ENCODE data around the gene MAST4.
"Not testable (repeated sequence)": the region's sequence is repeated elsewhere in the genome, so short reads cannot be mapped to it uniquely, and the experiment has no call there.

The MAST4 gene

DNA sequence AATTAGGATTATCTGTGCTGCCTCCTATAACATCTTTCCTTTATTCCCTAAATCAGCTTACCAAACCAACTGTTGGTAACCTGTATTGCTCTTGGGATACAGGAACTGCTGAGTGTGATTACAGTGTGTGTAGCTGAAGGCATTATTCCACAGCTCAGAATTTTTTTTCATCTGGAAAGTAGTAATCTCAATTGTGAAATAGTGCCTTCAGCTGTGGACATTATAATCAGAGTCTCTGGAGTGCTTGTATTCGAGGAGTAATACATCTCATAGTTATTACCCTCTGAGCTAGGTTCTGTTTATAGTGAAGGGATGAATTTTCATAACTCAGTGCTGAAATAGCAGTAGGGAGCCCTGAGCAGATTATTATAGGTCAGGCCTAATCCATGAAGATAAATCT, 199.5 kb downstream of the MAST4 start:
- FAIRE-seq (no peak), DNase-seq (ENCODE audit: extremely low spot score, insufficient read length, low read depth) (no peak)

GRCh38 chr5:66796305-66797292, 200.4 kb downstream of the MAST4 start:
- FAIRE-seq (no peak), DNase-seq (ENCODE audit: extremely low spot score, insufficient read length, low read depth) (no peak)

DNA sequence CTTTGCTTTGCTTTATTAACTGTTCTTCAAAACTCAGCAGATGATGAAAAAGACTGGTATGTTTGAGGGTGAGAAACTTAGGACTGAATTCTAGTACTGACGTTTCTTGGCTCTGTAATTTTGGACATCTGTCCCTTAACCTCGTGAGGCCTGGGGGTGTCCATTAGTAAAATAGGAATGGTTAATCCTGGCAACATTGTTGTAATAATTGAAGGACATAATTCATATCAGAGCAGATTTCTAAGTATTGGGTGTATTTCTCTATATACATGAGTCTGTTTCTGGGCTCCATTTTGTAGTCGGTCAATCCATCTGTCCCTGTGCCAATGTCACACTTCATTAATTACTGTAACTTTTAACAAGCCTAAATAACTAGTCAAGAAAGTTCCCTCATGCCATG, 206.7 kb downstream of the MAST4 start:
- no peak for FAIRE-seq

DNA sequence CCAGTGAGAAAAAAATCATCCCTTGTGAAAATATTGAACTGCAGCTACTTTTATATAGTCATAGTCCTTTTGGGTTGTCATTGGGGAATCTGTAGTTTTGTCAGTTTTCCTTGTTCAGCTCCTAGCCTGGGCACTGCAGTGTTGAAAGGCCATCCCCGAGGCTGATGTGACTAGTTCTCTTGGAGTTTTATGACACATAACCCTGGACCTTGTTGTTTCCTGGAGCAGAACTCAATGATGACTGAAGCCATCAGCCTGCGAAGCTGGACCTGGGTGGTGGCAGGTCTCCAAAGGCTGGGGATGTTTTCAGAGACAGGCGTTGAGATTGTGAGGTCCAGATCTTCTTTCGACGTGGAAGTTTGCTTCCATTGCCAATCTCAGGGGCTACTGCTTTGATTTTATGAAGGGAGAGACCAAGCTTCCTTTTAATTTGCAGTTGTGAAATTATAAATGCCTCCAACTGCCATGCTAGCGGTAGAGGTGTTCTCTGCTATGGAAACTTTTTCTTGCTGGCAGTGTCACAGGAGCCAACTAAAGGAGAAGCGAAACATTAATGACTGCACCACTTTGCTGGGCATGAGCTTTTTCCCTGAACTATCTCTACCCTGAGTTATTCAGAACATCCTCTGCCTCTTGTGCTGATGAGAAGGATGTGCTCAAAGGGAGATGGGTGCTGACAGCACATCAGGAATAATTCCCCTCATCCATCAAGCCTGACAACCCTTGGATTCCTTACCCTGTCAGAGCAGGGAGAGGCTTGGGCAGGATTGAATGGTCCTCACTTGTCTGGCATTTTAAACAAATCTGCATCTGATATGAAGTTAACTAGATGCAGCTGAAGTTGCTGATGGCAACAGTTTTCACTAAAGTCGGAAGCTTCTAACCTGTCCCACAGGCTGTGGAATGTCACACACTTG, 209.6 kb downstream of the MAST4 start:
- FAIRE-seq (no peak), DNase-seq (ENCODE audit: extremely low spot score, insufficient read length, low read depth) (no peak)

More for the DNA sequence above, 206.7 kb downstream of the MAST4 start:
- no peak for DNase-seq (ENCODE audit: extremely low spot score, insufficient read length, low read depth)

DNA sequence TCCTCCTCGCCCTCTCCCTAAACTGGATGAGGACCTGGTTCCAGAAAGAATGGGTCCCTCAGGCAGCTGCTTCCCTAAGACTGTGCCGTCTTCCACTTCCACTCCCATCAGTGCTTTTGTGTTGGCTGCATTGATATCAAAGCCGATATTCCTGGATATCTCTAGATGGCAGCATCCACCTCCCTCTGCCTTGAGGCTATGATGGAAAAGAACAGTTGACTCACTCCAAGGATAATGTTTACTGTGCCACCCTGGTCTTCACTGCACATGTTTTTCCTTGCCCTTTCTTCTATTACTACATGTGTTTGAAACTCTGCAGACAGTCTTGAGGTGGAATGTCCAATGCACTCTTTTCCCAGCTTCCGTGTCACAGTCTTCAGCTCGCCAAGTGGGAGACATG, 211.6 kb downstream of the MAST4 start:
- FAIRE-seq (no peak), DNase-seq (ENCODE audit: extremely low spot score, insufficient read length, low read depth) (no peak)

- no peak for DNase-seq (ENCODE audit: extremely low spot score, insufficient read length, low read depth)
- no peak for FAIRE-seq
Observed at GRCh38 chr5:66808663-66809062, 212.5 kb downstream of the MAST4 start.

DNA sequence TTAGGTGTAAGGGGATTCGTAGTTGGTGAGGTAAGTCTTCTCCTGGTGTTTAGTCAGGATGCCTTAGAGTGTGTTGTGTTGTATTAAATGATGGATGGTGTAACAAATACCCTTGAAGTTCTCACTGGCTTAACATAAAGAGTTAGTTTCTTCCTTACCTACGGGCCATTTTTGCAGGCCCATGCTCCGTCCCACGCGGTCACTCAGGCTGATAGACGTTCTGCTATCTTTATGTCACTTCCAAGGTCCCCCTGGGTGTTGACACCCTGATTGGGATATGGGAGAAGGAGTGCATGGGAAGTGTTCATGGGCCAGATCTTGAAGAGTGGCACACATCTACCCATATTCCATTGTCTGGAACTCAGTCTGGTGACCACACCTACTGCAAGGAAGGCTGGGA, 214.0 kb downstream of the MAST4 start:
- no peak for FAIRE-seq
- DNase-seq (ENCODE audit: extremely low spot score, insufficient read length, low read depth), result no peak

- FAIRE-seq, result no peak
- no peak for DNase-seq (ENCODE audit: extremely low spot score, insufficient read length, low read depth)
Observed at GRCh38 chr5:66810848-66811261, 214.7 kb downstream of the MAST4 start.

DNA sequence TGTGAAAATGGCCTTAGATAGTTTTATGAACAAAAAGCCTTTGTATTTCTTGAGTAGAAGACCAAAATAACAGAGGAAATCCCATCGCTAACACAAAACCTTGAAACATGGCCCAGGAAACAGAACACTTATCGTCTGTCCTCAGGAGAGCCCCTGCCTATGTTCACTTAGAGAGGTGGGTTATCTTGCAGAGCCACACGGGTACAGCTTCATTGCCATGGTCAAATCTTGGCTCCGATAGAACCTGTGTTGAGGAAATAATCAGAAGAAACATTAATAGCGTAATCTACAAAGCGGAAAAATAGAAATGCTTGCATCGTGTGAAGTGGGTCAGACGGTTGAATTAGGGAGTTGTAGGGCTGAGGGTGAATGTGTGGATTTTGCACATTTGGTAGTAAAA, 216.1 kb downstream of the MAST4 start:
- no peak for FAIRE-seq
- no peak for DNase-seq (ENCODE audit: extremely low spot score, insufficient read length, low read depth)

DNA sequence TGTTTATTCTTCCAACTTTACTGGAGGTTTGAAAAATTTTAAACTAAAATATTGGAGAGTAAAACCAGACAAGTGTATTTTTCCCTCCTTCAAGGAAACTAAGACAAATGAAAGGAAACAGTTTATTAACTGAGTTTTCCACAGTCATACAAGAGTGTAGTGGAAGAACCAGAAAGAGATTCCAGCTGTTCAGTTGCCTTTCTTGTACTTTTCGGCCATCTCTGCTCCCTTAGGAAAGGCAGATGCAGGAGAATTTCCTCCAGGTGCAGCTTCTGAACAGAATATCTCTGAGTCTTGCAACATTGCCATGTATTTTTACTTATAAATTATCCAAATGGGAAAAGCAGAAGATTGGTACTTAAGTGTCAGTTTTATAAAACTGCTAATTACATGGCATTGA, 217.1 kb downstream of the MAST4 start:
- FAIRE-seq, result no peak
- no peak for DNase-seq (ENCODE audit: extremely low spot score, insufficient read length, low read depth)

DNA sequence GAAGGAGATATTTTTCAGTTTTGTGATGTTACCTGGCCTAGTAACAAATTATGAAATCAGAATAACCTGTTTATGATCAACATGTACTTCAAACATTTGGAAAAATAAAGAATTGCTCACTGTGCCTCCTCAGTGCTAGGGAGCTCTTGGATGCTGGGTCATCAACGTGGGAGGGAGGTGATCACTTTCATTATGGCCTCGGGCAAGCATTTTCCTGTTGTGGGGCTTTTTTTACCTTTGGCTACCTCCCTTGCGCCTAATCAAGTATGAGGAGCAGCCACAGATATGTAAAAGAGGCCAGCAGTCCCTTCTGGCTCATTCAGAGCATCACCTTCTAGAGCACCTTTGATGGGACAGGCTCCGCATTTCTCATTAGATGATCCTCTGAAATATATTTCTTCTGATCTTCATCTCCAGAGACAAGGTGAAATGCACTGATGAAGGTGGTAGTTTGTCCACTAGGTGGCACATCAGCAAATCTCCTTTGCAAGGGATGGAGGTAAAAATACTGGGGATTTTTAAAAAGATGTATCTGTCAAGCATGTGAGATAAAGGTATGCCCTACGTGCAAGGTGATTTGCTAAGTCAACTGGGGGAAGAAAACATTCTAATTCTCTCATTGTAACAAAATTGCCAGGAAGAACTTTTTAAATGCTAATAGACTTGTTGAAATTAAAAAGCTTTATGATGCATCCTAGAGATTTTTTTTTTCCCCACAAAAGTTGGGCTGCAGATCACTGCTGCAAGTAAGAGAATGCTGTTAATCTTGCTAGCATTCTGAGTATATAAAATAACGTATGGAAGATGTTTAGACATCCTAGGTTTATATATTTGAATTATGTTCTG, 218.2 kb downstream of the MAST4 start:
- DNase-seq (ENCODE audit: extremely low spot score, insufficient read length, low read depth) (peak; percentile 7), FAIRE-seq (no peak)

- DNase-seq (ENCODE audit: extremely low spot score, insufficient read length, low read depth) (no peak), FAIRE-seq (no peak)
Observed at GRCh38 chr5:66818304-66818934, 222.2 kb downstream of the MAST4 start.

GRCh38 chr5:66818935-66819328, 222.7 kb downstream of the MAST4 start:
- DNase-seq (ENCODE audit: extremely low spot score, insufficient read length, low read depth) (no peak), FAIRE-seq (no peak)

DNA sequence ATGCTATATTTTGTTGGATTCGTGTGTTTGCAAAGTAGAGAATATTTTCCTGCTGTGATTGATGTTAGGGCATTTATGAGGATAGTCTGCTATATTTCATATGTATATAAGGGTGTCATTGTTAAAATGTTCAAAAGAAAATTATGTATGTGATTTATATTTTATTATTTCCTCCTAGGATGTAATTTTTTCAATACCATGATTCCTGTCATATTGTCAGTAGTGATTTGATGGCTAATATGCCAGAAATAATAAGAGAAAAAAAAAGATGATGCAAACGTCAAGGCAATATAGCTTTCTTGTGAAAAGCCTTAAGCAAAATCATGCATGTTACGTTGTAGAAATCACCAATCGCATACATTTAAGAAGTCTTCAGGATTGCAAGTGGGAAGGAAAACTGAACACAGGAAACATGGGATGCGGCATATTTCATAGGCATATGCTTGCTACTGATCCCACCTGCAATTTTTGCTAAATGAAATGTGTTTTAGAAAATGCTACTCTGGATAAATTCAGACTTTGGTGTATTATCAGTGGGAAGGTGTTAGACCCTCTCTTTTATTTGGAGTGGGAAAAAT, 224.5 kb downstream of the MAST4 start:
- DNase-seq (ENCODE audit: extremely low spot score, insufficient read length, low read depth), result no peak
- no peak for FAIRE-seq

GRCh38 chr5:66821688-66822429, 225.7 kb downstream of the MAST4 start:
- FAIRE-seq (no peak), DNase-seq (ENCODE audit: extremely low spot score, insufficient read length, low read depth) (no peak)

- FAIRE-seq; DNase-seq (ENCODE audit: extremely low spot score, insufficient read length, low read depth): not testable (repeated sequence)
Observed at GRCh38 chr5:66822906-66823305, 226.7 kb downstream of the MAST4 start.

DNA sequence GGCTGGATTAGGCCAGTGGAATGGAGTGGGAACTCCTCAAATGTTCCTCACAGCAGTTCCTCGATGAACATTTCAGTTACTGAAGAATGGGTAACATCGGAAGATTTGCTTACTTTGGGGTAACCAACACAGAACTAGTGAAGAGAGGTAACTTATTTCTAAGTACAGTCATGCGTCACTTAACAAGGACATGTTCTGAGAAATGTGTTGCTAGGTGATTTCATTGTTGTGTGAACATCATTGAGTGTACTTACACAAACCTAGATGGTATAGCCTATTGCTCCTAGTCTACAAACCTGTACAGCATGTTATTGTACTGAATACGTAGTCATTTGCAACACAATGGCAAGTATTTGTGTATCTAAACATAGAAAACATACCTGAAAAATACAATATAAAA, 228.3 kb downstream of the MAST4 start:
- DNase-seq (ENCODE audit: extremely low spot score, insufficient read length, low read depth) (no peak), FAIRE-seq (no peak)

- no peak for DNase-seq (ENCODE audit: extremely low spot score, insufficient read length, low read depth)
- no peak for FAIRE-seq
Observed at GRCh38 chr5:66826263-66826662, 230.1 kb downstream of the MAST4 start.
